H1 (cell line): Measurements from ENCODE around the gene FBXL14. TPM values are rescaled to one million over a fixed set of nuclear protein-coding genes. Genes with fewer than 3 reads are reported as not detected.

ENCODE experiments used
- ATF2 ChIP-seq: IDR thresholded peaks from 2 replicates; pipeline ENCODE4 v1.6.1; 2012; ENCODE audit warnings: low read length, inconsistent platforms
- CHD7 ChIP-seq: fragments of 300-600 bp; sonication (generic); IDR thresholded peaks from 2 replicates; pipeline ENCODE4 v1.7.1; 2012; ENCODE audit warnings: low read length, moderate library complexity, mild to moderate bottlenecking, inconsistent platforms; ENCODE audit not compliant: insufficient replicate concordance
- HDAC2 ChIP-seq, 2 experiments: fragments of 300-600 bp in 1 of 2; sonication (generic) in 1 of 2; IDR thresholded peaks; 2 replicates each; pipeline ENCODE4 v1.6.1; 2011 to 2012; ENCODE audit warnings: low read depth in 2 of 2, low read length in 2 of 2, mild to moderate bottlenecking in 2 of 2, moderate library complexity in 2 of 2, borderline replicate concordance in 1 of 2, inconsistent platforms in 1 of 2
- KDM4A ChIP-seq: IDR thresholded peaks from one replicate; pipeline ENCODE4 v1.7.1; 2012; ENCODE audit warnings: low read depth, mild to moderate bottlenecking, moderate library complexity, low read length, inconsistent platforms; ENCODE audit not compliant: severe bottlenecking
- NRF1 ChIP-seq: IDR thresholded peaks from 2 replicates; pipeline ENCODE4 v1.6.1; 2011; ENCODE audit warnings: mild to moderate bottlenecking, low read depth, low read length, improper control_type of control experiment
- POU5F1 ChIP-seq: IDR thresholded peaks from 2 replicates; pipeline ENCODE4 v1.6.1; 2011; ENCODE audit warnings: low read depth, mild to moderate bottlenecking, low read length, moderate library complexity
- SIRT6 ChIP-seq: IDR thresholded peaks from one replicate; pipeline ENCODE4 v1.7.1; 2012; ENCODE audit warnings: low read length, inconsistent platforms
- USF2 ChIP-seq: IDR thresholded peaks from 2 replicates; pipeline ENCODE4 v1.6.1; 2011; ENCODE audit warnings: low read length, improper control_type of control experiment
- ZNF274 ChIP-seq: IDR thresholded peaks from 2 replicates; pipeline ENCODE4 v1.7.0; 2012; ENCODE audit warnings: low read length, borderline replicate concordance; ENCODE audit errors: extremely low read depth
- polyA plus RNA-seq, 7 experiments: library from polyadenylated mRNA; depleted of rRNA in 3 of 7; stranded (reverse) in 5 of 7; unstranded in 2 of 7; fragments of >200 nt in 5 of 7; fragments of 200-250 nt in 2 of 7; gene quantifications; 1 replicate in 5 of 7; 2 replicates in 1 of 7; 4 replicates in 1 of 7; pipeline versions ENCODE4 v1.2.1 to v1.2.3, GENCODE V29; 2011 to 2013; ENCODE audit warnings: missing spikeins in 2 of 7, mixed read lengths in 2 of 7
- total RNA-seq: library from RNA; stranded (reverse); fragmentation: NEBNext Ultra II Directional; extraction: Animal tissue kit (Norgen Biotek cat#: 25700); gene quantifications from 2 replicates; pipeline ENCODE4 v1.2.1, GENCODE V29; 2021

Gene FBXL14
- total and polyA plus RNA-seq, 2 of the 8 experiments (the other 6 are each of a cell fraction or from before 2014, with no cell fraction given): 5.5 to 9.6 TPM

- TF ChIP-seq CHD7 (no peak), HDAC2 (IDR thresholded peaks at IDR 0.05; ENCODE audit: borderline replicate concordance in 1 of 2, low read depth in 2 of 2, low read length in 2 of 2) (no peak; a peak in 1 of 4 replicates), KDM4A (no peak), ATF2 (no peak), ZNF274 (no peak), NRF1 (no peak), SIRT6 (no peak), USF2 (no peak), POU5F1 (no peak)
Measured at GRCh38 chr12:1594006-1594260, 448 bp downstream of the FBXL14 start (continued).
